Activated T-helper 1 cell treated with anti-CD3 and anti-CD28 coated beads, Interleukin-12 subunit alpha, Interleukin-12 subunit beta, Interleukin-2, Interleukin-4 antibody, amounts not matched to agents 30 ng/mL and 10 ng/mL and 1 ng/mL, durations not matched to agents 14 hours and 24 hours and 36 hours (primary cell): Measurements from ENCODE around the gene MN1. TPM values are rescaled to one million over a fixed set of nuclear protein-coding genes. Genes with fewer than 3 reads are reported as not detected.
"Not testable (repeated sequence)": the region's sequence is repeated elsewhere in the genome, so short reads cannot be mapped to it uniquely, and the experiment has no call there.

Experiments used
- DNase-seq: peaks from one replicate; pipeline ENCODE4 v3.0.0; 2021; ENCODE audit warnings: low spot score
- H3K27ac Mint-ChIP-seq: one replicate; pipeline ENCODE4 v1.8.0; 2021; ENCODE audit warnings: mild to moderate bottlenecking, mixed read lengths
- H3K27me3 Mint-ChIP-seq: one replicate; pipeline ENCODE4 v1.8.0; 2022; ENCODE audit warnings: mild to moderate bottlenecking, moderate library complexity, mixed read lengths; ENCODE audit not compliant: insufficient read depth
- H3K36me3 Mint-ChIP-seq: one replicate; pipeline ENCODE4 v1.8.0; 2021; ENCODE audit warnings: low read depth, mixed read lengths
- H3K4me1 Mint-ChIP-seq: one replicate; pipeline ENCODE4 v1.8.0; 2021; ENCODE audit warnings: low read depth, mixed read lengths
- H3K4me3 Mint-ChIP-seq: one replicate; pipeline ENCODE4 v1.8.0; 2021; ENCODE audit warnings: mild to moderate bottlenecking, moderate library complexity, mixed read lengths
- H3K9me3 Mint-ChIP-seq: one replicate; pipeline ENCODE4 v1.8.0; 2021; ENCODE audit warnings: mixed read lengths
- intact Hi-C: fragments of 100-400 bp; cut with micrococcal nuclease; formaldehyde crosslinking; loops from one replicate; pipeline ENCODE4 v1.15.1; 2024
- total RNA-seq: library from RNA; stranded (reverse); gene quantifications from 2 replicates; pipeline ENCODE4 v1.2.3, GENCODE V29; 2022

The MN1 gene
- total RNA-seq, 1 donor from 2014 or later: 0.08 TPM

DNA sequence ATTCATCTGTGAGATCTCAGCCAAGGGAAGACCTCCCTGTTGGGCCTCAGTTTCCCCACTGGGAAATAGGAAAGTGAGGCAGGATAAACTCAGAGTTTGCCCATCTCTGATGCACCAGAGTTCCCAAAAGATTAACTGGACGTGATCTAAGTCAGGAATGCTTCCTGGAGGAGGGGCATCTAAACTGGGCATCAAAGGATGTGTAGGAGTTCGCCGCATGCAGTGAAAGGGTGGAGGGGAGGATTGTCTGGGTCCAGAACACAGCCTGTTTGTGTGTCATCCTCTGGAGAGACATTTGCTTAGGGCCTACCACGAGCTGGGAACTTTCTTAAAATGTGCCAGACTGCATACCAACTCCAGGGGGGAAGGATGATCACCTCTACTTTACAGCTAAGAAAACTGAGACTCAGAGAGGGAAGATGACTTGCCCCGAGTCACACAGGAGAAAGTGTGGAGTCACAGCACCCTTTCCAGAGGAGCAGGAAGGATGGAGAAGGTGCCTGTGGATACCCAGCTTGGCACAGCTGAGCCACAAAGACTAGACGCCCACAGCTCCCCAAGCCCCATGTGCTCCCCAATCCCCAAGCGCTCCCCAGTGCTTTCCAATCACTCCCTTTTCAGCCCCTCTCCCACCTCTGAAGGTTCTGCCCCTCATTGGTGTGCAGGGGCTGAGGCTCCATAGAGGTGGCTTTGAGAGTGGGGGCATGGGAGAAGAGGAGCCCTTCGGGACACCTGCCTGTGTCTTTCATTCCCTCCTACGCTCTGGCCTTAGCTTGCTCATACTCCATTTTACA lies 50.1 kb downstream of the MN1 start:
- Mint-ChIP-seq H3K27ac (no peak overlapping the region), H3K4me1 (no peaks in the 10 kb centered on the region), H3K36me3 (no peaks in the 10 kb centered on the region), H3K9me3 (no peaks in the 10 kb centered on the region), H3K27me3 (no peaks in the 10 kb centered on the region), H3K4me3 (no peak overlapping the region)
- intact Hi-C loops: no loop called here
- DNase-seq: no peak

DNA sequence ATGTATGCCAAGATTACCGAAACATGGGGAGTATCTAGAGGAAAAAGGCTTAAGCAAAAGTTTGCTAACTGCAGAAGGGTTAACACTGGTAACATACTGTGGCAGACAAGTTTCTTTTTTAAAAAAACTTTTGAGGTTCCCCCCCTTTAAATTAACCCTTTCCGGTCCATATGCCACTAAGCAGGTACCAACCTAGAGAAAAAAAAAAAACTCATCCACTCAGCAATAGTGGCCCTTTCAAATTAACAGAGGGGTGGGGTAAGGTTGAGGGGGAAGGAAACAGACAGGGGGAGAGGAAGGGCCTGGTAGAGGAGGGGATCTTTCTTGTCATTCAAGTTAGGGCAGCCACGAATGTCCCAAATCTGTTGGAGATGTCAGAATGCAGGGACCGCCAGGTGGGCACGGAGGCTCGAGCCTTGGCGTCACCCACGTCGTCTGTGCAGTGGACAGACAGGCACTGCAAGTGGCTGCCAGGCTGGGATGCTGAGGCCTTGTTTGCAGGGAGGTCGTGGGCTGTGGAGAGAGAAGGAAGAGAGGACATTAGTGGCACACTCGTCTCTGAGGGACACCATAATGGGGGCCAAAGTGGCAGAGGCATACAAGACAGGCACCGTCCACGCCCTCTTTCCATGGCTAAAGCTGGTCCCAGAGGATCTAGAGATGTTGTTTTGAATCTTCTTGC lies 50.8 kb downstream of the MN1 start:
- Mint-ChIP-seq H3K4me3 (no peak overlapping the region), H3K9me3 (no peaks in the 10 kb centered on the region), H3K27ac (no peak overlapping the region), H3K36me3 (no peaks in the 10 kb centered on the region), H3K4me1 (no peaks in the 10 kb centered on the region), H3K27me3 (no peaks in the 10 kb centered on the region)
- intact Hi-C loops: no loop called here
- no peak for DNase-seq

DNA sequence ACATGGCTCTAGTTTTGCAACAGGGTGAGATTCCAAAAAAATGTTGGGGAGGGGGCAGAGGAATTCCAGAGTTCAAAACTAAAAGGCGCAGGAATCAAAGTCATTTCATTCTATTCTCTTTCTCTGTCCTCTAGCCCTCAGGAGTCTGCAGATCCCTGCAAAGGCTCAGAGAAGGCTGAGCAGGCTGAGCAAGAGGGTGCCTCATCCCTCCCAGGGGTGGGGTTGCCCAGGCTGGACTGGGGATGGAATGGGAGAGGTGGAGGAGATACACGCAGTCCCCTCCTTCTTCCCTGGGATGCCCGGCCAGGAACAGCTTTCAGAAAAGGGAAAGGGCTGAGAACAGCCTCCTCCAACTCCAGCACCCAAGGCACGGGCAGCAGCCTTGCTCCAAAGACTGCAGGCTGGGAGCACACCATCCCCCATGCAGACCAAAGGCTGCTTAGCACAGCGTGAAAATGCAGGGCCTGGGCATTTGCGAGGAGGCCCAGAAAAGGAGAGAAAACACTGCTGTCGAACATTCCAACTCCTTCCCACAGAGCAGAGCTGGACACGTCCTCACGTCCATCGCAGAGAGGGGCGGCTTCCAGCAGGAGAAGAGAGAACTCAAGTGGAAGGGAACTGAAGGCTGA lies 51.8 kb downstream of the MN1 start:
- no peak overlapping the region for H3K27ac Mint-ChIP-seq
- no peaks in the 10 kb centered on the region for H3K9me3 Mint-ChIP-seq
- intact Hi-C loops: no loop called here
- H3K4me3 Mint-ChIP-seq: no peak overlapping the region
- H3K27me3 Mint-ChIP-seq: no peaks in the 10 kb centered on the region
- no peak for DNase-seq
- H3K36me3 Mint-ChIP-seq: no peaks in the 10 kb centered on the region
- H3K4me1 Mint-ChIP-seq: no peaks in the 10 kb centered on the region

DNA sequence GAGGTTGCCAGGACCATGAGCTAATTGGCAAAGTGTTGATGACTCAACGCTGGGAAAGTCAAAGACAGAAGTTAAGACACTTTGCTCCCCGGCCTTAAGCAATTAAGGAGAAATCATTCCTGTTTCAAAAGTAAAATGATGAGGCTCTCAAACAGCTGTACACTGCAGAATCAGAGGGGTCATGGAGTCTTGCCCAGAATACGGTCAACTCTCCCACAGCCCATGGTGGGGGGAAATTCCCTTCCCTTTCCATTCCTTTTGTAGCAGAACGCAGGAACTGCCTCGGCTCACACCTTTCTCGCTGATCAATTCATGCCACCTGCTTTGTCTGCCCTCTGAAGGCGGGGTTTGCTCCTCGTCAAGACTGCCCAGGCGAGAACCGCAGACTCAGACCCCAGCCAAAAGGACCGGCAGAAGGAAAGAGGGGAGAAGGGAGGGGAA lies 52.8 kb downstream of the MN1 start:
- no peak for DNase-seq
- no peaks in the 10 kb centered on the region for H3K27me3 Mint-ChIP-seq
- H3K4me3 Mint-ChIP-seq: no peak overlapping the region
- no peaks in the 10 kb centered on the region for H3K36me3 Mint-ChIP-seq
- intact Hi-C loops: no loop called here
- no peaks in the 10 kb centered on the region for H3K9me3 Mint-ChIP-seq
- no peaks in the 10 kb centered on the region for H3K4me1 Mint-ChIP-seq
- no peak overlapping the region for H3K27ac Mint-ChIP-seq

DNA sequence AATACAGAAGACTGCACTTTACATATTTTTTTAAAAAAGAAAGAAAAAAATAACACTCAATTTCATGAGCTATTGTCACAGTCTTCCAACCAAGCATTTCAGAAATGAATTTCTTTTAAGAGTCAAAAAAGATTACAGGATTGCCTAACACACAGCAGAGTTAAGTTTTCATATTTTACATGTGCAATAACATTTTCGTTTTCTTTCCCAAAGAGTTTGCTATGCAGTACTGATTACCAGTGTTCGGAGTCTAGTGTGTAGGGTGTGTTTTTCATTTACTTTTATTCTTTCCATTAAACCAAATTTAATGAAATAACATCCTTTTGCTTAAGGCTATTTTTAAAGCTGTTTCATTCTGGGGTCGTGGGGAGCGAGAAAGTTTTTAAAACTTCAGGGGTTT lies 53.2 kb downstream of the MN1 start:
- DNase-seq: no peak
- Mint-ChIP-seq H3K27ac (no peak overlapping the region), H3K36me3 (no peaks in the 10 kb centered on the region), H3K27me3 (no peaks in the 10 kb centered on the region), H3K9me3 (no peaks in the 10 kb centered on the region), H3K4me1 (no peaks in the 10 kb centered on the region), H3K4me3 (no peak overlapping the region)
- intact Hi-C loops: no loop called here

DNA sequence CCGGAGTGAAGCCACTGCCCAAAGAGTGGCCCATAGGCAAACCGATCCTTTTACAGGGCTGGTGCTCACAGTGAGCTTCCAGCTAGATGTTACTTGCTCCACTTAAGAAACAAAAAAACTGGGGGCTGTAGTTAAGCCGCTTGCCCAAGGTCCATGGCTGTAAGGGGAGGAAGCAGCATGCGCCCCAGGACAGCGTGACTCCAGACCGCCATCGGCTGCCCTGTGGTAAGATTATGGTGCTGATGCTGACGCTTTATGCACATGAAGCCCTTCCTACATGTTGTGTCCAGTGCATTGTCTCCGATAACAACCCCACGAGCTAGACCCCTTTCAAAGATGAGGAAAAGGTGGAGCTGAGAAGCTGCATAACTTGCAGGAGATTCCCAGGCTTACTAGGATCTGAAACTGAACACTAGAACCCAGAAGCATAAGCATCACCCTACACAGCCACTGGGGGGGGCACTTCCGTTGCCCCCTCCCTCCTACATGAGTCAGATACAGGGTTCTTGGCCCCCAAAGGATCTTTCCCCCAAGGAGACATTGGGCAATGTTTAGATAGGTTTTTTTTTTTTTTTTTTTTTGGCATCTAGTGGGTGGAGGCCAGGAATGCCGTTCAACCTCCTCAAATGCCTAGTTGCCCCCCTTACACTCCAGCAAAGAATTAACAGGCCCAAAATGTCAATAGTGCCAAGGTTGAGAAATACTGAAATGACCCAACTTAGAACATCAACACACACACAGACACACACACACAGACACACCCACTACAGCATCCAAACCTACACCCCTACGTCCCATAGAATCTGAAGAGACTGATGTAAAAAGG lies 53.9 kb downstream of the MN1 start:
- Mint-ChIP-seq H3K9me3 (no peaks in the 10 kb centered on the region), H3K27ac (no peak overlapping the region), H3K4me1 (no peaks in the 10 kb centered on the region), H3K4me3 (no peak overlapping the region), H3K27me3 (no peaks in the 10 kb centered on the region), H3K36me3 (no peaks in the 10 kb centered on the region)
- no peak for DNase-seq
- intact Hi-C loops: no loop called here

DNA sequence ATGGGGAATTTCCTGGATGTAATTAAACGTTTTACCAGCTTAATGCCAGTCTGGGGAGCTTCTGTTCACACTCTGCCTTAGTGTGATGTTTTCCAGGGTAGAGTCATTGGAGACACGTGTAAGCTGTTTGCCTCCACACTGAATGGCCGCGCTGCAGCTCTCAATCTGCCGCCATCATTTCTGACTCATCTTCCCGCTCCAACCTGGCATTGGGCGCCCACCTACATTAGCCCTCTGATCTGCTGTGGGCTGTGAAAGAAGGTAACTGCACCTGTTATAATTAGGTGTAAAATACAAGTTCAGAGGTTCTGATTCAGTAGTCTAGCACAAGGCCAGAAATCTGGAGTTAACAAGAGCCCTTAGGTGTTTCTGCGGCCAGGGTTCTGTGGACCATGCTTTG lies 54.6 kb downstream of the MN1 start:
- no peak for DNase-seq
- no peaks in the 10 kb centered on the region for H3K4me1 Mint-ChIP-seq
- intact Hi-C loops: no loop called here
- no peaks in the 10 kb centered on the region for H3K9me3 Mint-ChIP-seq
- no peak overlapping the region for H3K27ac Mint-ChIP-seq
- no peaks in the 10 kb centered on the region for H3K27me3 Mint-ChIP-seq
- H3K4me3 Mint-ChIP-seq: no peak overlapping the region
- H3K36me3 Mint-ChIP-seq: no peaks in the 10 kb centered on the region

DNA sequence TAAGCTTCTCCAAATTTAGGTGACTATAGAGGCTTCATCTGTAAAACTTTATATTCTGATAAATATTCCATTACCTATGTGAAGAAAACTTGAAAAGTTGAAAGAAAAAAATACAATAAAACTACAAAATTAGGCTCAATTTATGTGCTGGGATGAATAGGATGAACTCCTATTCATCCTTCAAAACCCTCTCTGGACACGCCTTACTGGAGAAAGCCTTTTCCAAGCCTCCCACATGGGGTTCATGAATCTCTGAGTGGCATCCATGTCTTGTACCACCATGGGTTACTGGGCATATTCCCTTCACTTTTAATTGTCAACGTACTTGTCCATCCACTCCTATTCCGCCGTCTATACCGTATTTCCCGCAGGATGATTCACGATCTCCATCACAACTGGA lies 55.7 kb downstream of the MN1 start:
- no peaks in the 10 kb centered on the region for H3K36me3 Mint-ChIP-seq
- H3K27me3 Mint-ChIP-seq: no peaks in the 10 kb centered on the region
- no peak for DNase-seq
- no peak overlapping the region for H3K4me3 Mint-ChIP-seq
- no peaks in the 10 kb centered on the region for H3K4me1 Mint-ChIP-seq
- H3K9me3 Mint-ChIP-seq: no peaks in the 10 kb centered on the region
- intact Hi-C loops: no loop called here
- no peak overlapping the region for H3K27ac Mint-ChIP-seq

DNA sequence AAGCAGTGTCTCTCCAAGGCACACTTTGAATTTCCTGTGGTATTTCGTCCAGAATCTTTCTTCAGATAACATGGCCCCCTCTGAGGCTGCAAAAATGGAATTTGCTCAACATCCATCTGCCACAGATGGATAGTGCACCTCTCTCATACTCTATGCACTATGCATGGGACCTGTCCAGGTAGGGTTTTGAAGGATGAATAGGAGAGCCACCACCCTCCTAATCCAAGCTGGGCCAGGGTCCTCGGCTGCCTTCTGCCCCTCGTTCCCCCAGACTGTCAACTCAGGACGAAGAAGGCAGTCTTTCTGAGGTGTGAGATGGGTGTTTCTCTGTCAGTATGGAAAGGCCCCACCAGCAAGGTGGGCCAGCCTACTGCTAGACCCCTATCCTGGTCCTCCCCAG lies 56.4 kb downstream of the MN1 start:
- H3K4me1 Mint-ChIP-seq: no peaks in the 10 kb centered on the region
- H3K27me3 Mint-ChIP-seq: no peaks in the 10 kb centered on the region
- no peaks in the 10 kb centered on the region for H3K9me3 Mint-ChIP-seq
- no peak overlapping the region for H3K4me3 Mint-ChIP-seq
- intact Hi-C loops: no loop called here
- no peaks in the 10 kb centered on the region for H3K36me3 Mint-ChIP-seq
- DNase-seq: no peak
- no peak overlapping the region for H3K27ac Mint-ChIP-seq

DNA sequence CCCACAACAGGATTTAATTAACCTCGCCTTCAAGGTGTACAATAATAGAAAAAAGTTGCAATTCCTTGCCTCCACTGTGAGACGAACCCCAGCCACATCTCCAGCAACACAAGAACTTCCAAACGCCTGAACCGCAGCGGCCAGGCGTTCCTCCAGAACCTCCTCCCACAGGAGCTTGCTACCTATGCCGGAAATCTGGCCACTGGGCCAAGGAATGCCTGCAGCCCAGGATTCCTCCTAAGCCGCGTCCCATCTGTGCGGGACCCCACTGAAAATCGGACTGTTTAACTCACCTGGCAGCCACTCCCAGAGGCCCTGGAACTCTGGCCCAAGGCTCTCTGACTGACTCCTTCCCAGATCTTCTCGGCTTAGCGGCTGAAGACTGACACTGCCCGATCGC lies 57.5 kb downstream of the MN1 start:
- not testable (repeated sequence) for H3K27ac Mint-ChIP-seq, H3K4me3 Mint-ChIP-seq, H3K4me1 Mint-ChIP-seq

DNA sequence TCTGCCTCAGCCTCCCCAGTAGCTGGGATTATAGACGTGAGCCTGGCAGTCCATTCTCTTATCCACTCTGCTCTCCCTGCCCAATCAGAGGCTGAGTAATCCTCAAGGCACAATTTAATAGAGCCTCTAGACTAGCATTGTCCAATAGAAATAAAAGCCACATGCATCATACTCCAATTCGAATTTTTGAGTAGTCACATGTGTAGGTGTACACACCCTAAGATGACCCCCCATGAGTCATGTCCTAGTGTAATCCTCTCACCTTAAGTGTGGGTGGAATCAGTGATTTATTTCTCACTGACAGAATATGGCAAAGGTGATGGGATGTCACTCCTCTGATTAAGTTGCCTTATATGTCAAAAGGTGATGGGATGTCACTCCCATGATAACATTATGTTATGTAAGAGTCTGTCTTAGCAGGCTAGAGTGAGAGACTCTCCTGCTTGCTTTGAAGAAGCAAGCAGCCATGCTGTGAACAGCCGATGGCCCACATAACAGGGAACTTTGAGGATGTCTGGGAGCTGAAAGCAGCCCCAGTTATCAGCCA lies 61.3 kb downstream of the MN1 start:
- no peaks in the 10 kb centered on the region for H3K27me3 Mint-ChIP-seq
- H3K4me3 Mint-ChIP-seq: no peak overlapping the region
- H3K4me1 Mint-ChIP-seq: no peaks in the 10 kb centered on the region
- no peak overlapping the region for H3K27ac Mint-ChIP-seq
- intact Hi-C loops: no loop called here
- no peaks in the 10 kb centered on the region for H3K36me3 Mint-ChIP-seq
- H3K9me3 Mint-ChIP-seq: no peaks in the 10 kb centered on the region
- no peak for DNase-seq

More for the DNA sequence above, 57.5 kb downstream of the MN1 start:
- intact Hi-C loops, DNase-seq, H3K9me3 Mint-ChIP-seq, H3K36me3 Mint-ChIP-seq, H3K27me3 Mint-ChIP-seq: not testable (repeated sequence)

DNA sequence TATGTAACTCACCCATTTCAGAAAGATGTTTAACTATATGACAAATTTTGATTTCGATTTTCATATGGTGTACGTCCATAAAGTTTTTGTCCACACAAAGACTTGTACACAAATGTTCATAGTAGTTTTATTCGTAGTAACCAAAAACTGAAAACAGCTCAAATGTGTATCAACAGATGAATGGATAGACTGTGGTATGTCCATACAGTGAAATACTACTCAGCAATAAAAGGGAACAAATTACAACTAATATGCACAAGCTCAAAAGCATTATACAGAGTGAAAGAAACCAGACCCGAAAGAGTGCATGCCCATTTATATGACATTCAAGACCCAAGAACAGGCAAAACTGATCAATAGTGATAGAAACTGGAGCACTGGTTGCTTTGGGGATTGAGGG lies 64.0 kb downstream of the MN1 start:
- Mint-ChIP-seq H3K4me1 (no peaks in the 10 kb centered on the region), H3K9me3 (no peaks in the 10 kb centered on the region), H3K27me3 (no peaks in the 10 kb centered on the region), H3K36me3 (no peaks in the 10 kb centered on the region), H3K27ac (no peak overlapping the region), H3K4me3 (no peak overlapping the region)
- no peak for DNase-seq
- intact Hi-C loops: no loop called here
